GM10248 (cell line): ENCODE measurements around the gene JARID2.

Experiments
- CTCF ChIA-PET: fragments of 300-600 bp; sonication (Branson Sonifier 250); formaldehyde crosslinking; extraction: SDS; loops from one replicate; lab custom pipeline; 2021; ENCODE audit warnings: antibody characterized with exemption; lab: Yijun Ruan, JAX
- POLR2A ChIA-PET: fragments of 350-650 bp; sonication (Branson Sonifier 250); formaldehyde crosslinking; extraction: SDS; loops from one replicate; lab custom pipeline; 2020; ENCODE audit warnings: antibody characterized with exemption; lab: Yijun Ruan, JAX
- DNase-seq: peaks from one replicate; pipeline ENCODE4 v3.0.0; 2012; ENCODE audit errors: extremely low spot score
- TF ChIP-seq, protein P1 (sequence below): IDR thresholded peaks from 2 replicates; pipeline ENCODE4 v1.5.1; 2012; ENCODE audit warnings: mild to moderate bottlenecking, low read depth; ENCODE audit errors: extremely low read depth, missing control alignments, control extremely low read depth

Gene JARID2

GRCh38 chr6:15507221-15507620 is 261.4 kb downstream of the JARID2 start:
- ChIA-PET POLR2A (no interaction called here), CTCF (no interaction called here)
- TF ChIP-seq, protein P1, sequence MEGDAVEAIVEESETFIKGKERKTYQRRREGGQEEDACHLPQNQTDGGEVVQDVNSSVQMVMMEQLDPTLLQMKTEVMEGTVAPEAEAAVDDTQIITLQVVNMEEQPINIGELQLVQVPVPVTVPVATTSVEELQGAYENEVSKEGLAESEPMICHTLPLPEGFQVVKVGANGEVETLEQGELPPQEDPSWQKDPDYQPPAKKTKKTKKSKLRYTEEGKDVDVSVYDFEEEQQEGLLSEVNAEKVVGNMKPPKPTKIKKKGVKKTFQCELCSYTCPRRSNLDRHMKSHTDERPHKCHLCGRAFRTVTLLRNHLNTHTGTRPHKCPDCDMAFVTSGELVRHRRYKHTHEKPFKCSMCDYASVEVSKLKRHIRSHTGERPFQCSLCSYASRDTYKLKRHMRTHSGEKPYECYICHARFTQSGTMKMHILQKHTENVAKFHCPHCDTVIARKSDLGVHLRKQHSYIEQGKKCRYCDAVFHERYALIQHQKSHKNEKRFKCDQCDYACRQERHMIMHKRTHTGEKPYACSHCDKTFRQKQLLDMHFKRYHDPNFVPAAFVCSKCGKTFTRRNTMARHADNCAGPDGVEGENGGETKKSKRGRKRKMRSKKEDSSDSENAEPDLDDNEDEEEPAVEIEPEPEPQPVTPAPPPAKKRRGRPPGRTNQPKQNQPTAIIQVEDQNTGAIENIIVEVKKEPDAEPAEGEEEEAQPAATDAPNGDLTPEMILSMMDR: no peak
- DNase-seq: no peak

DNA sequence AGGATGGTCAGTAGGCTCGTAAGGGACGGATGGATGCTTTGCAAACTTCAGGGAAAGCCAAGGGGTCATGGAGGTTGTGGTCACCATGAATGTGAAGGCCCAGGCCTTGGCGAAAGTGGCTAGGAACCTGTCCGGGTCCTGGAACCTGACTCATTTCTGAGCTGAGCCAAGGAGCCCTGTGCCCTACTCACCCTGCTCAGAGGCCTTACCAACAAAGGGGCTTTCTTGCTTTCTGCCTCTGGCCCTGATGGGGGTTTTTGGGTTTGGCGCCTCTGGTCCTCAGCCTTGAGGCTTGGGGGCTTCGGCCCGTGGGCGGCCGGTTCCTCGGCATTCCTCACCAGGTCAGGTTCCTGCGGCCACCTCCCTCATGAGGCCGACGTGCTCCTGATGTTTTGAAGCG is 261.9 kb downstream of the JARID2 start:
- POLR2A ChIA-PET: no interaction called here

GRCh38 chr6:15508441-15508871 is 262.6 kb downstream of the JARID2 start:
- TF ChIP-seq, protein P1: no peak
- ChIA-PET CTCF (no interaction called here), POLR2A (no interaction called here)
- DNase-seq: no peak

More for the DNA sequence above, 261.9 kb downstream of the JARID2 start:
- CTCF ChIA-PET: no interaction called here
- TF ChIP-seq, protein P1: no peak
- DNase-seq: no peak

DNA sequence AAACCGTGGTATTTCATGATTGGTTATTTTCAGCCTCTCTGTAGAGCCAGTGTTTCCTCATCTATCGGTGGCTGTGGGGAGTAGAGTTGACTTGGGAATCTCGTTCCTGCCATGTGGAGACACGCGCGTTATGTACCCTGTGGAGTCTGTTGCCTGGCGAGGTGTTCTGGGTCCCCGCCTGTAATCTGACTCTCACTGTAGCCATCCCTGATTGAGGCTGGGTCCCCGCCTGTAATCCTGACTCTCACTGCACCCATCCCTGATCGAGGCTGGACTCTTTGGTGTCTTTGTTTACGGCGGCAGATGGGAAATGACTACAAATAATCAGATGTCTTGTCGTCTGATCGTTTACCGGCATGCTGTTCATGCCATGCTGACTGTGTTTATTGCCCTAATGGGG is 263.1 kb downstream of the JARID2 start:
- CTCF ChIA-PET: no interaction called here
- TF ChIP-seq, protein P1: no peak
- POLR2A ChIA-PET: no interaction called here
- DNase-seq: no peak

GRCh38 chr6:15509335-15509933 is 263.6 kb downstream of the JARID2 start:
- POLR2A ChIA-PET: no interaction called here
- CTCF ChIA-PET: no interaction called here
- no peak for DNase-seq
- TF ChIP-seq, protein P1: no peak

DNA sequence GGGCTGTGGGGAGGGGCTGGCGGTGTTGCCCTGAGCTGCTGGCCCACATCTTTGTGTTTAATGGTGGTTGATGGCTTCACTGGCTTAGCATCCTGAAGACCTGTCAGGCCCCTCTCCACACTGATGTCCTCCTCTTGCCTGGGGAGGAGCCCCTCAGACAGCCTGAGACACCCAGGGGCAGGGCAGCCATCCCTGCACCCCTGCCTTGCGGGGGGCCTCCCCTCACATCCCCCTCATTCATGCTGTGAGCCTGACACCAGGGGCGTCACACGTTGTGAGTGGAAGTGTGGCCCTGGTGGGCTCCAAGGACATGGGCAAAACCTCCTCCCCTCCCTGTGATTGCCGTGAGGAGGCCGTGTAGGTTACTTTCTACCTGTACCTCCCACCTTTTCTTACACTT is 264.3 kb downstream of the JARID2 start:
- no peak for DNase-seq
- POLR2A ChIA-PET: no interaction called here
- CTCF ChIA-PET: no interaction called here
- TF ChIP-seq, protein P1: no peak
